ES-I3 (cell line): ENCODE measurements around the gene PTH.

ENCODE experiments used
- H3K36me3 ChIP-seq: 2 replicates; pipeline ENCODE4 v1.6.1; 2013; ENCODE audit warnings: mild to moderate bottlenecking, low read length, control low read depth, moderate library complexity; ENCODE audit not compliant: insufficient read depth
- H3K4me1 ChIP-seq: 2 replicates; pipeline ENCODE4 v1.6.1; 2013; ENCODE audit warnings: mild to moderate bottlenecking, control low read depth, low read length; ENCODE audit not compliant: insufficient read depth
- H3K9ac ChIP-seq: 2 replicates; pipeline ENCODE4 v1.6.1; 2013; ENCODE audit warnings: low read depth, mild to moderate bottlenecking, low read length, moderate library complexity
- H3K9me3 ChIP-seq: 2 replicates; pipeline ENCODE4 v1.6.1; 2013; ENCODE audit warnings: mild to moderate bottlenecking, low read length, moderate library complexity; ENCODE audit not compliant: control insufficient read depth, insufficient read depth

PTH gene

GRCh38 chr11:13465909-13466371 is 29.9 kb downstream of the PTH start:
- Histone ChIP-seq H3K9ac (no peak overlapping the region), H3K4me1 (no peaks in the 10 kb centered on the region; the same call in 1 of the 2 replicates), H3K36me3 (no peaks in the 10 kb centered on the region), H3K9me3 (no peaks in the 10 kb centered on the region)

GRCh38 chr11:13463779-13464290 is 32.0 kb downstream of the PTH start:
- Histone ChIP-seq H3K9me3 (no peaks in the 10 kb centered on the region), H3K9ac (peak overlapping the region; percentile 78), H3K4me1 (peaks cover 4% of the 10 kb centered on the region; the same call in 1 of the 2 replicates), H3K36me3 (no peaks in the 10 kb centered on the region)

GRCh38 chr11:13462901-13463778 is 32.7 kb downstream of the PTH start, which contains the start of gene BTBD10:
Gene BTBD10 (minus strand): TSS chr11:13463222. CDS start chr11:13445124, 18,098 bp downstream.
- peaks cover 4% of the 10 kb centered on the region; the same call in 1 of the 2 replicates for H3K4me1 ChIP-seq

GRCh38 chr11:13462311-13462900 is 33.4 kb downstream of the PTH start:
- H3K4me1 ChIP-seq: peaks cover 4% of the 10 kb centered on the region; the same call in 1 of the 2 replicates
- H3K9ac ChIP-seq: peak overlapping the region; percentile 78; the same call in 1 of the 2 replicates
- no peaks in the 10 kb centered on the region for H3K36me3 ChIP-seq
- H3K9me3 ChIP-seq: no peaks in the 10 kb centered on the region

More at GRCh38 chr11:13462901-13463778, 32.7 kb downstream of the PTH start, which contains the start of gene BTBD10:
- Histone ChIP-seq H3K9ac (peak within 1 kb of the TSS; percentile 78), H3K9me3 (no peaks in the 10 kb centered on the region), H3K36me3 (no peaks in the 10 kb centered on the region)

GRCh38 chr11:13461291-13461690 is 34.5 kb downstream of the PTH start:
- H3K9me3 ChIP-seq: no peaks in the 10 kb centered on the region
- H3K36me3 ChIP-seq: no peaks in the 10 kb centered on the region
- peaks cover 4% of the 10 kb centered on the region; the same call in 1 of the 2 replicates for H3K4me1 ChIP-seq
- H3K9ac ChIP-seq: 0 out of 2 replicates have a peak overlapping the region, but pooled peaks have one; percentile 23

GRCh38 chr11:13450832-13451397 is 44.9 kb downstream of the PTH start:
- Histone ChIP-seq H3K9ac (no peak overlapping the region), H3K36me3 (no peaks in the 10 kb centered on the region), H3K9me3 (peaks cover 6% of the 10 kb centered on the region; the same call in 1 of the 2 replicates), H3K4me1 (no peaks in the 10 kb centered on the region)

- H3K9ac ChIP-seq: no peak overlapping the region
- H3K36me3 ChIP-seq: no peaks in the 10 kb centered on the region
- H3K9me3 ChIP-seq: peaks cover 6% of the 10 kb centered on the region; the same call in 1 of the 2 replicates
- no peaks in the 10 kb centered on the region for H3K4me1 ChIP-seq
Observed at GRCh38 chr11:13449522-13449921, 46.3 kb downstream of the PTH start.

- no peak overlapping the region for H3K9ac ChIP-seq
- H3K36me3 ChIP-seq: no peaks in the 10 kb centered on the region
- peaks cover 6% of the 10 kb centered on the region; the same call in 1 of the 2 replicates for H3K9me3 ChIP-seq
- H3K4me1 ChIP-seq: no peaks in the 10 kb centered on the region
Observed at GRCh38 chr11:13448876-13449275, 46.9 kb downstream of the PTH start.

GRCh38 chr11:13446444-13446843 is 49.4 kb downstream of the PTH start:
- Histone ChIP-seq H3K9ac (no peak overlapping the region), H3K36me3 (no peaks in the 10 kb centered on the region), H3K9me3 (peaks cover 6% of the 10 kb centered on the region; the same call in 1 of the 2 replicates), H3K4me1 (no peaks in the 10 kb centered on the region)

- Histone ChIP-seq H3K36me3 (no peaks in the 10 kb centered on the region), H3K9ac (no peak overlapping the region), H3K9me3 (peaks cover 6% of the 10 kb centered on the region; the same call in 1 of the 2 replicates), H3K4me1 (0 out of 2 replicates have a peak, but pooled peaks cover under 1% of the 10 kb centered on the region)
Observed at GRCh38 chr11:13445588-13445987, 50.2 kb downstream of the PTH start.
